Activated CD8-positive, alpha-beta T cell treated with anti-CD3 and anti-CD28 coated beads for 36 hours (primary cell): ENCODE results near the gene TSHR. TPM values are rescaled to one million over a fixed set of nuclear protein-coding genes. Genes with fewer than 3 reads are reported as not detected.
A peak's percentile ranks its signal among the peaks of the same experiment; 100 is the strongest.

ENCODE experiments used
- ATAC-seq: fragments of 200-7000 bp; cut with Tn5 transposase; one replicate; pipeline ENCODE4 v1.10.0; 2021; ENCODE audit warnings: mild to moderate bottlenecking, moderate library complexity
- CTCF ChIA-PET: fragments of 350-600 bp; sonication (Branson Sonifier 250); formaldehyde crosslinking; loops from one replicate; lab custom pipeline; 2021; ENCODE audit warnings: antibody characterized with exemption; lab: Charles Lee
- POLR2A ChIA-PET: fragments of 350-600 bp; sonication (Branson Sonifier 250); formaldehyde crosslinking; loops from one replicate; lab custom pipeline; 2021; ENCODE audit warnings: antibody characterized with exemption; lab: Charles Lee
- DNase-seq: peaks from one replicate; pipeline ENCODE4 v3.0.0-alpha.2; 2020
- H3K27ac Mint-ChIP-seq: one replicate; pipeline ENCODE4 v1.8.0; 2021; ENCODE audit warnings: mild to moderate bottlenecking, mixed read lengths
- H3K27me3 Mint-ChIP-seq: one replicate; pipeline ENCODE4 v1.8.0; 2021; ENCODE audit warnings: mixed read lengths
- H3K36me3 Mint-ChIP-seq: one replicate; pipeline ENCODE4 v1.8.0; 2021; ENCODE audit warnings: low read depth, mixed read lengths
- H3K4me1 Mint-ChIP-seq: one replicate; pipeline ENCODE4 v1.8.0; 2021; ENCODE audit warnings: low read depth, mixed read lengths
- H3K4me3 Mint-ChIP-seq: one replicate; pipeline ENCODE4 v1.8.0; 2021; ENCODE audit warnings: mild to moderate bottlenecking, moderate library complexity, mixed read lengths
- H3K9me3 Mint-ChIP-seq: one replicate; pipeline ENCODE4 v1.8.0; 2021; ENCODE audit warnings: mixed read lengths
- intact Hi-C: fragments of 100-400 bp; cut with micrococcal nuclease; formaldehyde crosslinking; loops from one replicate; pipeline ENCODE4 v1.10.0; 2022
- total RNA-seq, 2 experiments: library from RNA; stranded (reverse); gene quantifications; one replicate each; pipeline ENCODE4 v1.2.3, GENCODE V29; 2021
- TF ChIP-seq, protein P1 (sequence below): fragments of 200-600 bp; IDR thresholded peaks from one replicate; pipeline ENCODE4 v1.8.0; 2022; ENCODE audit warnings: antibody characterized with exemption, mild to moderate bottlenecking

The TSHR gene
- total RNA-seq, 2 experiments from 2014 or later: 0.31 TPM; not detected in 1

DNA sequence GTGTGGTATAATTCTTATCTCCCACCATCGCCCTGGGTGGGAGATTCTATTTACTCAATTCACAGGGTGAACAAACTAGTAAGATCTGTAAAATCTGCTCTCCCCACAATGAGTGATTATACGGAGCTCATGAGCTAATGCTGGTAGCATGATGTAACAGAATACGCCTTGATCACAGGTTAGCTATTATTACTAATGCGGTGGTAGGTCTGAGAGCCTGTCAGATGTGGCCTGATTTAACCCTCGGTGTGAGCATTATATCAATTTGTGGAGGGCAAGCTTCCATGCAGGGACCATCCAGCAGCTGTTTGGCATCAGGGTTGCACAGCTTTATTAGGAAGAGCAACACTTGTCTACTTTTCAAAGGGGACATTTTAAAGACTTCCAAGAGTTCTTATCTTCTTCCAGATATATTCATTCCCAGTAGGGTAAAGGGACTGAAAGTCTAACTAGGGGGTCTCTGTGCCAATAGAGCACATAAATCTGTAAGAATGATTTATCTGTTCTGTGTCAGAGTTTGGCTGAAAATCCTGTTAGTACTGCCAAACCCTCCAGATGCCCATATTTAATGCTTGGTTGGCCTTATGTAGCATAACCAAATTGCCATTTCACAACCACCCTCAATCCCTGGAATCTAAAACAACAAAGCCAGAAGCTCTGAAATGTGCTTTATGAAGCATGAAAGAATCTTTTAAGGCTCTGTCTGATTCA, 18.7 kb downstream of the TSHR start:
- Mint-ChIP-seq H3K4me1 (peaks cover 14% of the 10 kb centered on the region), H3K4me3 (no peak overlapping the region), H3K27me3 (peaks cover 2% of the 10 kb centered on the region), H3K9me3 (no peaks in the 10 kb centered on the region), H3K27ac (no peak overlapping the region), H3K36me3 (no peaks in the 10 kb centered on the region)
- POLR2A ChIA-PET: interaction anchor here (0.6 to 1.4 kb wide), 3 partner anchors 14 to 317 kb away, joined by 3 to 5 read pairs (median 3); no protein-coding TSS in a partner anchor
- intact Hi-C loops: no loop called here
- TF ChIP-seq, protein P1, sequence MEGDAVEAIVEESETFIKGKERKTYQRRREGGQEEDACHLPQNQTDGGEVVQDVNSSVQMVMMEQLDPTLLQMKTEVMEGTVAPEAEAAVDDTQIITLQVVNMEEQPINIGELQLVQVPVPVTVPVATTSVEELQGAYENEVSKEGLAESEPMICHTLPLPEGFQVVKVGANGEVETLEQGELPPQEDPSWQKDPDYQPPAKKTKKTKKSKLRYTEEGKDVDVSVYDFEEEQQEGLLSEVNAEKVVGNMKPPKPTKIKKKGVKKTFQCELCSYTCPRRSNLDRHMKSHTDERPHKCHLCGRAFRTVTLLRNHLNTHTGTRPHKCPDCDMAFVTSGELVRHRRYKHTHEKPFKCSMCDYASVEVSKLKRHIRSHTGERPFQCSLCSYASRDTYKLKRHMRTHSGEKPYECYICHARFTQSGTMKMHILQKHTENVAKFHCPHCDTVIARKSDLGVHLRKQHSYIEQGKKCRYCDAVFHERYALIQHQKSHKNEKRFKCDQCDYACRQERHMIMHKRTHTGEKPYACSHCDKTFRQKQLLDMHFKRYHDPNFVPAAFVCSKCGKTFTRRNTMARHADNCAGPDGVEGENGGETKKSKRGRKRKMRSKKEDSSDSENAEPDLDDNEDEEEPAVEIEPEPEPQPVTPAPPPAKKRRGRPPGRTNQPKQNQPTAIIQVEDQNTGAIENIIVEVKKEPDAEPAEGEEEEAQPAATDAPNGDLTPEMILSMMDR: no peak
- DNase-seq (no peak), ATAC-seq (peak; percentile 53)
- CTCF ChIA-PET: interaction anchor here (1.1 to 9.5 kb wide), 4 partner anchors 13 to 196 kb away, joined by 3 to 107 read pairs (median 6); no protein-coding TSS in a partner anchor

GRCh38 chr14:80974679-80975078, 19.3 kb downstream of the TSHR start:
- Mint-ChIP-seq H3K4me3 (no peak overlapping the region), H3K4me1 (peaks cover 14% of the 10 kb centered on the region), H3K36me3 (no peaks in the 10 kb centered on the region), H3K9me3 (no peaks in the 10 kb centered on the region), H3K27me3 (peaks cover 3% of the 10 kb centered on the region), H3K27ac (no peak overlapping the region)
- TF ChIP-seq, protein P1: no peak
- ChIA-PET CTCF (interaction anchor here (0.8 to 9.5 kb wide), 4 partner anchors 10 to 22 kb away, joined by 3 to 107 read pairs (median 5); no protein-coding TSS in a partner anchor), POLR2A (interaction anchor here (0.6 to 0.8 kb wide), 2 partner anchors 244 to 318 kb away, joined by 3 read pairs; no protein-coding TSS in a partner anchor)
- DNase-seq (no peak), ATAC-seq (no peak)
- intact Hi-C loops: no loop called here

- Mint-ChIP-seq H3K4me3 (no peak overlapping the region), H3K27me3 (peaks cover 6% of the 10 kb centered on the region), H3K36me3 (no peaks in the 10 kb centered on the region), H3K9me3 (no peaks in the 10 kb centered on the region), H3K27ac (no peak overlapping the region), H3K4me1 (peaks cover 14% of the 10 kb centered on the region)
- peak; percentile 70 for ATAC-seq
- TF ChIP-seq, protein P1: no peak
- DNase-seq: no peak
- CTCF ChIA-PET: interaction anchor here (0.8 to 9.5 kb wide), 4 partner anchors 10 to 21 kb away, joined by 3 to 107 read pairs (median 8); partner anchors contain the start of gene TSHR
- intact Hi-C loops: no loop called here
- POLR2A ChIA-PET: no interaction called here
Measured at GRCh38 chr14:80977221-80977620, 21.8 kb downstream of the TSHR start.

- ChIA-PET POLR2A (no interaction called here), CTCF (interaction anchor here (1.2 to 9.5 kb wide), 3 partner anchors 9 to 23 kb away, joined by 5 to 107 read pairs (median 10); partner anchors contain the start of gene TSHR)
- no peaks in the 10 kb centered on the region for H3K36me3 Mint-ChIP-seq
- DNase-seq (no peak), ATAC-seq (peak; percentile 51)
- H3K27ac Mint-ChIP-seq: no peak overlapping the region
- peaks cover 14% of the 10 kb centered on the region for H3K4me1 Mint-ChIP-seq
- no peaks in the 10 kb centered on the region for H3K9me3 Mint-ChIP-seq
- TF ChIP-seq, protein P1: no peak
- peaks cover 6% of the 10 kb centered on the region for H3K27me3 Mint-ChIP-seq
- no peak overlapping the region for H3K4me3 Mint-ChIP-seq
- intact Hi-C loops: no loop called here
Measured at GRCh38 chr14:80978403-80978802, 23.0 kb downstream of the TSHR start.

DNA sequence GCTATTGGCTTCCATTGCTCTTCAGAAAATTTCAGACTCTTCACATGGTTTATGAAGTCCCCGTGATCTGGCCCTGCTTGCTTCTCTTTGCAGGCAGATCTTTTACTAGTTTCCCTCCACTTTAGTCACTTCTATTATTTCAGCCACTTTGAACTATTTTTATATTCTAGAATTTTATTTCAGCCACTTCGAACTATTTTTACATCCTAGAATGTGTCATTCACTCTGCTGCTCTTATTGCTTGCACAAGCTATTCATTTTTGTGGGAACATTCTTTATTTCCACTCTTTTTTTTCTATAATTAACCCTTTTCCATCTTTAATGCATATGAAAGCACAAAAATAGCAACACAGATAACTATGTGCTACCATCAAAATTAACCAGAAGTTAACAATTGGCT, 24.5 kb downstream of the TSHR start:
- Mint-ChIP-seq H3K4me3 (no peak overlapping the region), H3K4me1 (peaks cover 9% of the 10 kb centered on the region), H3K36me3 (no peaks in the 10 kb centered on the region), H3K9me3 (no peaks in the 10 kb centered on the region), H3K27me3 (peaks cover 5% of the 10 kb centered on the region), H3K27ac (no peak overlapping the region)
- intact Hi-C loops: no loop called here
- CTCF ChIA-PET: interaction anchor here (0.6 to 12.4 kb wide), 2 partner anchors 7 to 22 kb away, joined by 3 to 194 read pairs; partner anchors contain the start of gene TSHR
- ATAC-seq (no peak), DNase-seq (no peak)
- TF ChIP-seq, protein P1: no peak
- POLR2A ChIA-PET: no interaction called here
